Activated CD8-positive, alpha-beta memory T cell treated with anti-CD3 and anti-CD28 coated beads, Interleukin-2, amount 50 U/mL, for 48 hours (primary cell): Measurements from ENCODE around the gene TSC22D3.

ENCODE experiments used
- DNase-seq: peaks from one replicate; pipeline ENCODE4 v3.0.0-alpha.2; 2020

TSC22D3 gene

GRCh38 chrX:107758231-107758766 is 17.3 kb downstream of the TSC22D3 start:
- DNase-seq: no peak

GRCh38 chrX:107755721-107756120 is 19.9 kb downstream of the TSC22D3 start:
- DNase-seq: no peak

GRCh38 chrX:107753187-107753586 is 22.4 kb downstream of the TSC22D3 start:
- no peak for DNase-seq

- DNase-seq: no peak
Measured at GRCh38 chrX:107752714-107753113, 22.9 kb downstream of the TSC22D3 start.

- no peak for DNase-seq
Measured at GRCh38 chrX:107752043-107752442, 23.5 kb downstream of the TSC22D3 start.

- DNase-seq: no peak
Measured at GRCh38 chrX:107750861-107751445, 24.6 kb downstream of the TSC22D3 start.

GRCh38 chrX:107750263-107750662 is 25.3 kb downstream of the TSC22D3 start:
- no peak for DNase-seq

GRCh38 chrX:107748506-107748905 is 27.1 kb downstream of the TSC22D3 start:
- DNase-seq: no peak

GRCh38 chrX:107747596-107748161 is 27.9 kb downstream of the TSC22D3 start:
- no peak for DNase-seq

GRCh38 chrX:107744868-107745267 is 30.7 kb downstream of the TSC22D3 start:
- no peak for DNase-seq

- DNase-seq: no peak
Measured at GRCh38 chrX:107743995-107744394, 31.6 kb downstream of the TSC22D3 start.

GRCh38 chrX:107742700-107743191 is 32.8 kb downstream of the TSC22D3 start:
- no peak for DNase-seq

GRCh38 chrX:107741404-107741790 is 34.2 kb downstream of the TSC22D3 start:
- DNase-seq: no peak

- no peak for DNase-seq
Measured at GRCh38 chrX:107739541-107739940, 36.0 kb downstream of the TSC22D3 start.

GRCh38 chrX:107738768-107739167 is 36.8 kb downstream of the TSC22D3 start:
- DNase-seq: no peak

GRCh38 chrX:107738272-107738671 is 37.3 kb downstream of the TSC22D3 start:
- DNase-seq: no peak

- no peak for DNase-seq
Measured at GRCh38 chrX:107736781-107737531, 38.6 kb downstream of the TSC22D3 start.

- no peak for DNase-seq
Measured at GRCh38 chrX:107734646-107735045, 40.9 kb downstream of the TSC22D3 start.

- no peak for DNase-seq
Measured at GRCh38 chrX:107733686-107734085, 41.9 kb downstream of the TSC22D3 start.

GRCh38 chrX:107731831-107732502 is 43.6 kb downstream of the TSC22D3 start:
- DNase-seq: no peak

- DNase-seq: no peak
Measured at GRCh38 chrX:107730991-107731766, 44.4 kb downstream of the TSC22D3 start.

- no peak for DNase-seq
Measured at GRCh38 chrX:107730298-107730655, 45.3 kb downstream of the TSC22D3 start.
